ES-I3 (cell line): Measurements from ENCODE around the gene OR4F15.

ENCODE experiments used
- H3K36me3 ChIP-seq: 2 replicates; pipeline ENCODE4 v1.6.1; 2013; ENCODE audit warnings: mild to moderate bottlenecking, low read length, control low read depth, moderate library complexity; ENCODE audit not compliant: insufficient read depth
- H3K4me1 ChIP-seq: 2 replicates; pipeline ENCODE4 v1.6.1; 2013; ENCODE audit warnings: mild to moderate bottlenecking, control low read depth, low read length; ENCODE audit not compliant: insufficient read depth
- H3K9ac ChIP-seq: 2 replicates; pipeline ENCODE4 v1.6.1; 2013; ENCODE audit warnings: low read depth, mild to moderate bottlenecking, low read length, moderate library complexity
- H3K9me3 ChIP-seq: 2 replicates; pipeline ENCODE4 v1.6.1; 2013; ENCODE audit warnings: mild to moderate bottlenecking, low read length, moderate library complexity; ENCODE audit not compliant: control insufficient read depth, insufficient read depth

The OR4F15 gene

DNA sequence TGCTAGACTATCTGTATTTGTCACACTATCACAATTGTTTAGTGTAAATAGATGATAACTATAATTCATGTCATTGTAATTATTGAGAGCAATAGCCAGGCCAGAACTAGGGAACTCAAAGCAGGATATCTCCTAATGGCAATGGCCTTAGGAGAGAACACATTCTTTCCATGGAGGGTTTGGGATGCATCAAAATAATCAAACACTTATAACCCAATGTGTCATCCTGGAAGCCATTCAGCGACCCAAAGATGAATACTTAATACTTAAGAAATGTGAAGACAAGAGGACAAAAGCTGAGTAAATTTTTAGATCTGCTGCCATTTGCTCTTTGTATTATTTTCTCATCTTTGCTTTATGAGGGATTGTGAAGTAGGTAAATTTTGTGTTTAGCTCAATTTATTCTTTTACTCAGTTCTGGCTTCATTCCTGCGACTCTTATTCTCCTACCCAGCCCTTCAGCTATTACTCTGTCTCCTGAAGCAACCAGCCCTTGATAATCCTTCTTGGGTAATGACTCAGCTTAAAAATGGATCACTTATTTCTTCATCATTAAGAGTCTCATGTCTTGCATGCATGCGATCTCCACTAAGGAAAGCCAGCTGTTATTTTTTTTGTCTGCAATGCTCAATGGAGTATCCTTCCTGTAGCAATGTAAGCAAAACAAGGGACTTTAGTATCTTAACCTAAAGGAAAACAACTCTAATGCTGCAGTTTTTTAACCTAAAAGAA is 2.0 kb downstream of the OR4F15 start:
- Histone ChIP-seq H3K9ac (no peak overlapping the region), H3K4me1 (no peaks in the 10 kb centered on the region), H3K9me3 (no peaks in the 10 kb centered on the region), H3K36me3 (no peaks in the 10 kb centered on the region)

DNA sequence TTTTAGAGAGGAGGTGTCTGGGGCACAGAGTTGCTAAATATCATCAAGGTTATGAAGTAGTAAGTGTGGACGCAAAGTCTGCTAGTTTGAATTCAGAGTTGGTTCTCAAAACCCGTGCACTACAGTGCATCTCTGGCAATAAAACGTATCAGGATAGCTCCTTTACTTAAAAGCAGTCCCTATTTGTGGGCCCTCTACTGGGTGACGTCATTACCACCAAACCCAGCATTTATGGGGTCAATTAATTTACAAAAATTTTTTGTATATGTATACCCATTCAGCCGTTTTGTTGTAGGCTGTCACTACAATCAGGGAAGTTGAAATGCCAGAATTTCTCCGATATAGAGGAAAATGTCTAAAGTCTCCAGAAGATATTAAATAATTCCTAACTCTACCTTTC is 8.8 kb downstream of the OR4F15 start:
- Histone ChIP-seq H3K4me1 (no peaks in the 10 kb centered on the region), H3K9ac (no peak overlapping the region), H3K9me3 (no peaks in the 10 kb centered on the region), H3K36me3 (no peaks in the 10 kb centered on the region)

DNA sequence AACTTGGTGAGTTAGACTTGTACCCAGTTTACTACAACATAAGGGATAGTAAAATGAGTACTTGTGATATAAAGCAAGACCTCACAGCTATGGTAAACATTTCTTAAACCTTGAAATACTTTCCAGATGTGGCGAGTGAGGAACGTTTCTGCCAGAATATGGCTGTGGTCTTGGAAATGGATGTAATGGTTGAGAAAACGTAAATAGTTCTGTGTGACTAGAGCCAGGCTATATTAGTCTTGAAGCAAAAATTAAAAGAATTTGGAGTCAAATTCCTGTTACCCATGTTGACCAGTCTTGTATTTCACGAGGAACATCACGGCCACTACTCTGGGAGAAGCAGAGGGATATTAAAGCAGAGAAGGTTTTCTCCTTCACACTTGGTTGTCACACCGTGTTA is 15.3 kb downstream of the OR4F15 start:
- no peaks in the 10 kb centered on the region for H3K4me1 ChIP-seq
- H3K36me3 ChIP-seq: no peaks in the 10 kb centered on the region
- H3K9ac ChIP-seq: no peak overlapping the region
- H3K9me3 ChIP-seq: no peaks in the 10 kb centered on the region

DNA sequence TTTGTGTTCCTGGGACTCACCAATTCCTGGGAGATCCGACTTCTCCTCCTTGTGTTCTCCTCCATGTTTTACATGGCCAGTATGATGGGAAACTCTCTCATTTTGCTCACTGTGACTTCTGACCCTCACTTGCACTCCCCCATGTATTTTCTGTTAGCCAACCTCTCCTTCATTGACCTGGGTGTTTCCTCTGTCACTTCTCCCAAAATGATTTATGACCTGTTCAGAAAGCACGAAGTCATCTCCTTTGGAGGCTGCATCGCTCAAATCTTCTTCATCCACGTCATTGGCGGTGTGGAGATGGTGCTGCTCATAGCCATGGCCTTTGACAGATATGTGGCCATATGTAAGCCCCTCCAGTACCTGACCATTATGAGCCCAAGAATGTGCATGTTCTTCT is 16.8 kb downstream of the OR4F15 start:
- Histone ChIP-seq H3K9me3 (no peaks in the 10 kb centered on the region), H3K4me1 (no peaks in the 10 kb centered on the region), H3K36me3 (no peaks in the 10 kb centered on the region), H3K9ac (no peak overlapping the region)

DNA sequence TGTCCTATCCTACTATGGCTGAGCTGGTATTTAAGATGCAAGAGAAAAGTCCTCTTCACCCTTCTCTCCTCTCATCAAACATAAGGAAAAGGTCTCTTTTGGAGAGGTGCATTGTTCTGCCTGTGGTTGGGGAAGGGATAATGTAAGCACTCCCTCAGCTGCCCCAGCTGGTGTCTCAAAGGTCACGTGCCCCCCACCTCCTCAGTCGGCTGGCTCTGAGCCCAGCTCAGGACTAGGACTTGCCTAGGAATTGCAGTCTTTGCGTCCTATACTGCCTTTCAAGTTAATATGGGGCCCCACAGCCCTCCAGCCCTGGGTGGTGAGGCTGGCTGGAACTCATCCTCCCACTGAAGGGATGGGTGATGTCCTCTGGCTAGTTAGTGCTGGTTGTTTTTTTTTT is 29.7 kb downstream of the OR4F15 start:
- Histone ChIP-seq H3K9me3 (no peaks in the 10 kb centered on the region), H3K36me3 (no peaks in the 10 kb centered on the region), H3K4me1 (no peaks in the 10 kb centered on the region), H3K9ac (no peak overlapping the region)

DNA sequence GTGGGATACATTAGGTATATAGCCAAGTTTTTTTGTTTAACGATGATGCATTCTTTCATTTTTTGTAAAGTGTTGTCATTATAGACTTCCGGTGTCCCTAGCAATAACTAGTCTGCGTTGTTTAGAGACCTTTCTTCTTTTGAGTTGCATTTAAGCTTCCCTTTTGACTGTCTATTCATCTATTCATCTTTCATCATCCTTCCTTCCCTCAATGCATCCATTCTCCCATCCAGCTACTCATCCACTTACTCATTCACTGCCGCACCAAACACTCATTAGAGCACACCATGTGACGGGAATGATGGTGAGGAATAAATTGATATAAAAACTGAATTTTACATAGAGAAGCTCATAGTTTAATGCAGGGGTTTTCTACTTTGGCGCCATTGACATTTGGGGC is 32.9 kb downstream of the OR4F15 start:
- no peaks in the 10 kb centered on the region for H3K9me3 ChIP-seq
- no peaks in the 10 kb centered on the region for H3K4me1 ChIP-seq
- H3K9ac ChIP-seq: no peak overlapping the region
- H3K36me3 ChIP-seq: no peaks in the 10 kb centered on the region

DNA sequence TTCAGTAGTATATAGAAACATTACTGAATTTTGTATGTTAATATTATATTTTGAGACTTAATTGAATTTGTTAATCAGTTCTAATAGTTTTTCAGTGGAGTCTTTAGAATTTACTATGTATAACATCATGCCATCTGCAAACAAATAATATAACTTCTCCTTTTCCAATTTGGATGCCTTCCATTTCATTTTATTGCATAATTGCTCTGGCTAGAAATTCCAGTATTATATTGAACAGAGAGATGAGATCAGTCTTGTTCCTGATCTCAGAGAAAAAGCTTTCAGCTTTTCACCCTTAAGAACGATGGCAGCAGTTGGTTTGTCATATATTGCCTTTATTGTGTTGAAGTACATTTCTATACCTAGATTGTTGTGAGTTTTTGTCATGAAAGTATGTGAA is 40.4 kb downstream of the OR4F15 start:
- H3K9me3 ChIP-seq: no peaks in the 10 kb centered on the region
- no peaks in the 10 kb centered on the region for H3K36me3 ChIP-seq
- no peaks in the 10 kb centered on the region for H3K4me1 ChIP-seq
- H3K9ac ChIP-seq: no peak overlapping the region
